Heart right ventricle (tissue), 16 donors: Measurements from ENCODE around the gene DHCR24. TPM values are rescaled to one million over a fixed set of nuclear protein-coding genes. Genes with fewer than 3 reads are reported as not detected.

ENCODE experiments used
- ATAC-seq, 8 donors: fragments of 200-7000 bp; cut with Tn5 transposase; one replicate each; pipeline ENCODE4 v1.9.1; 2020; ENCODE audit warnings: mild to moderate bottlenecking in 8 of 8, moderate library complexity in 8 of 8, moderate number of reproducible peaks in 1 of 8
- DNase-seq, 2 donors: peaks; one replicate each; pipeline ENCODE4 v3.0.0-alpha.2; 2020
- H3K27ac ChIP-seq, 10 donors: fragments of 200-600 bp; sonication (generic) in 2 of 10; one replicate each; pipeline versions ENCODE4 v1.5.0 to v1.8.0; 2020 to 2022; ENCODE audit warnings: mild to moderate bottlenecking in 3 of 10
- H3K27me3 ChIP-seq, 7 donors: fragments of 200-600 bp; one replicate each; pipeline ENCODE4 v1.8.0; 2021 to 2022; ENCODE audit warnings: mild to moderate bottlenecking in 2 of 7
- H3K36me3 ChIP-seq, 9 donors: fragments of 200-600 bp; sonication (generic) in 1 of 9; one replicate each; pipeline versions ENCODE4 v1.5.0 to v1.8.0; 2020 to 2022; ENCODE audit warnings: mild to moderate bottlenecking in 2 of 9
- H3K4me1 ChIP-seq, 9 donors: fragments of 200-600 bp; sonication (generic) in 1 of 9; one replicate each; pipeline versions ENCODE4 v1.5.0 to v1.8.0; 2020 to 2022; ENCODE audit warnings: mild to moderate bottlenecking in 4 of 9
- H3K4me3 ChIP-seq, 10 donors: fragments of 200-600 bp; sonication (generic) in 2 of 10; one replicate each; pipeline versions ENCODE4 v1.5.0 to v1.8.0; 2020 to 2022; ENCODE audit warnings: mild to moderate bottlenecking in 7 of 10, moderate library complexity in 2 of 10
- H3K9me3 ChIP-seq, 11 donors: fragments of 200-600 bp in 10 of 11; sonication (generic) in 2 of 11; one replicate each; pipeline versions ENCODE4 v1.5.0 to v1.8.0; 2013 to 2022; ENCODE audit warnings: mild to moderate bottlenecking in 2 of 11, control low read depth in 1 of 11, moderate library complexity in 1 of 11
- CTCF ChIP-seq, 9 donors: fragments of 200-600 bp; sonication (generic) in 2 of 9; IDR thresholded peaks; one replicate each; pipeline versions ENCODE4 v1.5.0 to v1.8.0; 2021 to 2022; ENCODE audit warnings: antibody characterized with exemption in 9 of 9, mild to moderate bottlenecking in 5 of 9, moderate library complexity in 1 of 9
- WGBS, 2 donors: extraction: QIAGEN DNeasy Blood & Tissue Kit; methylation state at CpG; one replicate each; pipeline ENCODE4 v1.1.7; 2013; ENCODE audit warnings: inconsistent platforms in 1 of 2; 5-methylcytosine and 5-hydroxymethylcytosine counted together
- intact Hi-C, 10 donors: fragments of 100-400 bp; cut with DNase I; formaldehyde crosslinking; loops; one replicate each; pipeline versions ENCODE4 v1.11.1 to v1.14.2; 2022
- polyA plus RNA-seq, 2 donors: library from polyadenylated mRNA; stranded (reverse); fragments of 200-250 nt; gene quantifications; one replicate each; pipeline ENCODE4 v1.2.3, GENCODE V29; 2013
- total RNA-seq, 10 donors: library from RNA; stranded (reverse); fragmentation: NEBNext Ultra II Directional in 3 of 10; extraction: Animal tissue kit (Norgen Biotek cat#: 25700) in 3 of 10; gene quantifications; one replicate each; pipeline versions ENCODE4 v1.2.1 to v1.2.4, GENCODE V29; 2021 to 2023
- donor health status: Arrhythmogenic right ventricular cardiomyopathy.
- donor health status: ischemic (EF 13 %, LVEDD 7.1; RV severe dilation, severe dysfunction).
- donor health status: healthy with polysubstance abuse.
- donor health status: DM: no; HTN: yes; CAD: no.
- donor health status: DM: no; HTN: no; CAD: no.
- donor health status: ischemic (EF 25% LVEDD 6.9; RV normal size, moderate dysfunction).
- donor health status: ischemic (EF 25% LVEDD 5.7; RV mildly dilated, moderate dysfunction).
- donor health status: healthy.
- donor health status: DM: yes; HTN: yes; CAD: no.
- donor health status: Ischemic cardiomyopathy.
- donor health status: ischemic (EF 35%, LVEDD 5.7; RV mildly dilated, moderate dysfunction).
- donor health status: nonischemic (EF 11% LVEDD 7.7; RV severe dilation, severe dysfunction).
- donor health status: DM: yes; HTN: yes; CAD: no.
- donor health status: PGD.
- donor health status: ischemic (EF 29% LVEDD 5.4; RV normal size, mild dysfunction).
- donor health status: nonischemic (EF 23%, LVEDD 6.1; RV moderate dilation, normal function).

Gene DHCR24
- total and polyA plus RNA-seq, 12 donors = 3.3 to 70.6 (median 15.0) TPM

DNA sequence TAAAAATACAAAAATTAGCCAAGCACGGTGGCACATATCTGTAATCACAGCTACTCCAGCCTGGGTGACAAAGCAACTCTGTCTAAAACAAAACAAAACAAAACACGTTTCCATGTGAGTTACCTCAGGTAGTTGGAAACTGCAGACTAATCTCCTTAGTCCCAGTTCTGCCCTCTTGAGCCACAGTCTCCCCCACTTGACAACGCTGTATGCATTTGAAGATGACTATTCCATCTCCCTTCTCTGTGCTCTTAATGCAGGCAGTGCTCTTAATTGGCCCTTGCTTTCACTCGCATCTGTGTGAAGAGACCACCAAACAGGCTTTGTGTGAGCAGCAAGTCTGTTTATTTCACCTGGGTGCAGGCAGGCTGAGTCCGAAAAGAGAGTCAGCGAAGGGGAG, 19.6 kb upstream of the DHCR24 start:
- no peak for ATAC-seq

GRCh38 chr1:54904476-54905048, 17.6 kb upstream of the DHCR24 start:
- no peak for DNase-seq
- no peaks in the 10 kb centered on the region for H3K27me3 ChIP-seq
- ATAC-seq = peak in 1 of 8 donors; percentile 46
- no peak overlapping the region for H3K27ac ChIP-seq
- TF ChIP-seq CTCF (IDR thresholded peaks at IDR 0.05) = no peak
- H3K9me3 ChIP-seq = no peaks in the 10 kb centered on the region
- no peaks in the 10 kb centered on the region for H3K36me3 ChIP-seq
- 49 to 50% methylated on average over 2 of the region's 2 CpGs for WGBS, 2 donors
- peaks cover 0 to 8% (median 0%) of the 10 kb centered on the region in 9 donors for H3K4me1 ChIP-seq
- no peak overlapping the region for H3K4me3 ChIP-seq
- intact Hi-C loops = no loop called here

More for the DNA sequence above, 19.6 kb upstream of the DHCR24 start:
- DNase-seq = no peak
- no peak for TF ChIP-seq CTCF (IDR thresholded peaks at IDR 0.05)
- H3K4me3 ChIP-seq = no peak overlapping the region
- WGBS, 2 donors = 88 to 92% methylated on average over 6 of the region's 6 CpGs
- no peak overlapping the region for H3K27ac ChIP-seq
- intact Hi-C loops = no loop called here
- H3K36me3 ChIP-seq = no peaks in the 10 kb centered on the region
- no peaks in the 10 kb centered on the region for H3K27me3 ChIP-seq
- H3K9me3 ChIP-seq = no peaks in the 10 kb centered on the region
- peaks cover 0 to 8% (median 0%) of the 10 kb centered on the region in 9 donors for H3K4me1 ChIP-seq

DNA sequence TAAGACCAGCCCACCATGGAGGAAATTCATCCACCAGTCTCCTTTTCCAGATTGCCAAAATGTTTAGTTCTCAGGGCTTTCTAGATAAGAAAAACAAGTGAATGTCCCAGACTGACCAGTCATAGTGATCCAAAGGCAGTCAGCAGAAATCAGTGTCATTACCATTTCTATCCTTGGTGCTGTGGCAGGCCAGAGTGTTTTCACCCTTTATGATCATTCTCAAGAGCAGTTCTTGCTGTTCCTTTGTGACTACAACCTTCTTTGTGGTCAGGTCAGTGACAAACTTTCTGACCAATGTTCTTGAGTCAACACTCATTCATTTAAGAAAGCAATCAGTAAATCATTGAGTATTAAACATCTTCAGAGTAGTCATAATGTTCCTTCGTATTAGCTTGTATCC, 7.3 kb upstream of the DHCR24 start:
- WGBS, 2 donors = 95 to 100% methylated on average over 1 of the region's 1 CpG
- H3K27me3 ChIP-seq = peaks cover 0 to 11% (median 0%) of the 10 kb centered on the region in 7 donors
- no peak for ATAC-seq
- no peaks in the 10 kb centered on the region for H3K9me3 ChIP-seq
- no peak overlapping the region for H3K4me3 ChIP-seq
- no peaks in the 10 kb centered on the region for H3K4me1 ChIP-seq
- H3K36me3 ChIP-seq = no peaks in the 10 kb centered on the region
- no peak for TF ChIP-seq CTCF (IDR thresholded peaks at IDR 0.05)
- no peak for DNase-seq
- intact Hi-C loops = no loop called here
- H3K27ac ChIP-seq = no peak overlapping the region

DNA sequence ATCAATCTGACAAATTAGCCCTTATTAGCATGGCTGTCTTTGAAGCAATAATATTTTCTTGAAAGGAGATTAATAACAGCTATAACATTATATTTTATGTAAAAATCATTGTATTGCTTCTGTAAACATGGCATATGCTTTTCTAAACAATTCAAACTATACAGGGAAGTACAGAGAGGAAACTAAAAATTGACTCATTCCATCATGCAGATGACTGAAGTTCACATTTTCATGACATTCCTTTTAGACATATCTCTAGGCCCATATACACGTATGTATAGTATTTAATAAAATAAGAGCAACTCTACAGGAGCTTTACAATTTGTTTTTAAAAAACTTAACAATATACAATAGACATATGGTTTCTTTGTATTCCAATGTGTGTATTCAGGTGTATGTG, 5.6 kb upstream of the DHCR24 start:
- H3K27ac ChIP-seq = no peak overlapping the region
- no peaks in the 10 kb centered on the region for H3K36me3 ChIP-seq
- H3K4me3 ChIP-seq = no peak overlapping the region
- H3K27me3 ChIP-seq = peaks cover 0 to 11% (median 0%) of the 10 kb centered on the region in 7 donors
- peaks cover 0 to 4% (median 3%) of the 10 kb centered on the region in 9 donors for H3K4me1 ChIP-seq
- no peak for DNase-seq
- 67 to 70% methylated on average over 1 of the region's 1 CpG for WGBS, 2 donors
- intact Hi-C loops = no loop called here
- no peak for TF ChIP-seq CTCF (IDR thresholded peaks at IDR 0.05)
- no peak for ATAC-seq
- no peaks in the 10 kb centered on the region for H3K9me3 ChIP-seq
